Stromal cell of bone marrow (primary cell): ENCODE results near the gene VIT.

Source experiments
- DNase-seq: peaks from one replicate; pipeline ENCODE4 v3.0.0-alpha.2; 2012; ENCODE audit warnings: low read depth

Gene VIT, protein sequence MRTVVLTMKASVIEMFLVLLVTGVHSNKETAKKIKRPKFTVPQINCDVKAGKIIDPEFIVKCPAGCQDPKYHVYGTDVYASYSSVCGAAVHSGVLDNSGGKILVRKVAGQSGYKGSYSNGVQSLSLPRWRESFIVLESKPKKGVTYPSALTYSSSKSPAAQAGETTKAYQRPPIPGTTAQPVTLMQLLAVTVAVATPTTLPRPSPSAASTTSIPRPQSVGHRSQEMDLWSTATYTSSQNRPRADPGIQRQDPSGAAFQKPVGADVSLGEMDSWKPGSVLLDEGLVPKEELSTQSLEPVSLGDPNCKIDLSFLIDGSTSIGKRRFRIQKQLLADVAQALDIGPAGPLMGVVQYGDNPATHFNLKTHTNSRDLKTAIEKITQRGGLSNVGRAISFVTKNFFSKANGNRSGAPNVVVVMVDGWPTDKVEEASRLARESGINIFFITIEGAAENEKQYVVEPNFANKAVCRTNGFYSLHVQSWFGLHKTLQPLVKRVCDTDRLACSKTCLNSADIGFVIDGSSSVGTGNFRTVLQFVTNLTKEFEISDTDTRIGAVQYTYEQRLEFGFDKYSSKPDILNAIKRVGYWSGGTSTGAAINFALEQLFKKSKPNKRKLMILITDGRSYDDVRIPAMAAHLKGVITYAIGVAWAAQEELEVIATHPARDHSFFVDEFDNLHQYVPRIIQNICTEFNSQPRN

DNA sequence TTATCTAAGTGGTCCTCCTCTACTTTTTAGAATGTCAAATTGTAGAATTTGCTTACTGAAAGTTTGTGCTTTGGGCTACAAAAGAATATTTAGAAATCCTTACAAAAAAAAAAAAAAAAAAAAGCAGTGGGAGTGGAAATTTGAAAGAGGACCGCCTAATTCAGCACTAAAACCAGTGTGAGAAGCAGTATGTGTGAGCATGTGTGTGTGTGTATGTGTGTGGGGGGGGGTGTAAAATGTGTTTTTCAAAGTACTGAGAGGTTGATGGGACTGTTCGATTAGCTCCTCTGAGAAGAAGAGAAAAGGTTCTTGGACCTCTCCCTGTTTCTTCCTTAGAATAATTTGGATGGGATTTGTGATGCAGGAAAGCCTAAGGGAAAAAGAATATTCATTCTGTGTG is at the start of gene VIT:
Gene VIT (plus strand): TSS at position 175 of the 400 bp plus-strand sequence. CDS start 19,664 bp downstream, outside the sequence.
- no peak for DNase-seq

DNA sequence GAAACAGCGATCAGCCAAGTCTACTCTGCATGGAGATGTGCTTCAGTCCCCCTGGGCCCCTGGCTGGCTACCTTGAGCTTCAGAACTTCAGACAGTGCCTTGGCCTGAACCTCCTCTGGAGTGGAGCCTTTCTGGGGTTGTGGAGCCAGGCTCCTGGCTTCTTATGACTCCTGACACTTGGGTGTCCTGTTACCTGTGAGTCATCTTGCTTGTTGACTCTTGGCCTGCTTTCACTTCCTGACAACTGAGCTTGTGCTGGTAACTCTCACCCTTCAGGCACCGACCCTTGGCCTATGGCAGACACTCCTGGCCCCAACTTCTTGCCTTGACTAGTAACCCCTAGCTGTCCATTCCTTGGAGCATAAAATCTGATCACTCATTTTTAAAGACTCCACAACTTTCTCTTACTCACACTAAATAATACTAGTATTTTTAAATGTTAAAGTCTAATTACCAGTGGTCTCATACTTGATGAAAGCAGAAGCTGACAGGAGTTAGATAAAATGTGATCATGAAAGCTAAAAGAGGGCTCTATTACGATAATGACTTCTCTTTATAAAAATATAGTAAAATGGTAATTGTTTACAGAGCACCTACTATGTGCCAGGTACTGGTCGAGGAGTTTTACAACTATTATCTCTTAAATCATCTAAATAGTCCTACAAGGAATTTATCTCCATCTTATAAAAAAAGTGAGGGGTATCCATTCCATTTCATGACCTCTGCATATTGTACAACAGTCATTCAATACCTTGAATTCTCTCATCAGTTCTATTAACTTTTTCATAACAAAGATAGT is 46.3 kb upstream of the VIT start:
- peak; percentile 68 for DNase-seq

DNA sequence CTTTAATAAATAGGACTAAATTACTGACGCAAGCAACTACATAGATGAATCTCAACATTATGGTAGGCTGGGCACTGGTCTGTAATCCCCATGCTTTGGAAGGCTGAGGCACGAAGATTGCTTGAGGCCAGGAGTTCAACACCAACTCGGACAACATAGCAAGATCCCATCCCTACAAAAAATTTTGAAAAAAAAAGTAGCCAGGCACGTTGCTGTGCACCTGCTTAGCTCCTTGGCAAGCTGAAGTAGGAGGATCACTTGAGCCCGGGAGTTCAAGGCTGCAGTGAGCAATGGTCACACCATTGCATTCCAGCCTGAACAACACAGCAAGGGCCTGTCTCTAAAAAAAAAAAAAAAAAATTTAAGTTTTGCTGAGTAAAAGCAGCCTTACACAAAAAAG is 43.4 kb upstream of the VIT start:
- DNase-seq, result no peak

DNA sequence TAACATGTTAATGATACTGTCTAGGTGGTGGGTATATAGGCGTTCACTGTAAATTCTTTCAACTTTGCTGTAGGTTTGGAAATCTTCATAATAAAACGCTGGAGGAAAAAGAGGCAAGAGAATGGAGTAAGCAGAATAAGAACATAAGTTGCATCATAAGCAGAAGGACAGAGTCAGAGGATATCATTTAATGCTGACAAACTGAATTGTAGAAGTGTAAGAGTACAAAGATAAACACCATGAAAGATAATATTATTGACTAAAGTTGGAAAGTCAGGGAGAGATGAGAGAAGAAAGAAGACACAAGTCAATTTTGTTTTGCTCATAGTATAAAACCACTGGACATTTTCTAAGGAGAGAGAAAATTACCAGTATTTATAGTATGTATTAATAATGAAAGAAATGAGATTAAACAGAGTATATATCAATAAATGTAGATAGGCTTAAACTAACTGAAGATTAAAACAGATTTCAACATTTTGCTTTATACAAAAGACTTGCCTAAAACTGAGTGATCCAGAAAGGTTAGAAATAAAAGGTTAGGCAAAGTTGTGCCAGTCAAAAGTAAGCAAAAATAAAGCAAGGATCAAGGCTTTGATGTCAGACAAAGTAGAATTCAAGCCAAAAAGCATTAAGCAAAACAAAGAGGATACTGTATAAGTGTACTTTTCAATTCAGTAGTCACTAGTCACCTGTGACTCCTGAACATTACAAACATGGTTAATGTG is 42.4 kb upstream of the VIT start:
- no peak for DNase-seq

DNA sequence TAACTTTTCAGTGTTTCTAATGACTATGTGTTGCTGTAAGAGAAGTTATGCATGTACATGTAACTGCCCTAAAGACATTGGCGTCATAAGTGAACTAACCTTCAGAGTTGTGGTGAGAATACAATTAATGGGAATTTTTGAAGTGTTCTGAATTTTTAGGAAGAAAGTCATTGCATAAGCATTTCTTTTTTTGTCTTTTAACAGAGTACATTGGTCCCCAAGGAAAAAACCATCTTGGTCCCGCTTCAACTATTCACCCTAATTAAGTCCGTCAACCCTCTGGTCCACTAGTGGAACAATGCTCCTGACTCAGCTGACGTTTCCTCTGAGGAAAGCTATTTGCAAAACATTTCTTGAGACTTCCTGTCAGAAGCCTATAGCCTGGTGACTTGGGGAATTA is 41.1 kb upstream of the VIT start:
- DNase-seq, result peak; percentile 77

DNA sequence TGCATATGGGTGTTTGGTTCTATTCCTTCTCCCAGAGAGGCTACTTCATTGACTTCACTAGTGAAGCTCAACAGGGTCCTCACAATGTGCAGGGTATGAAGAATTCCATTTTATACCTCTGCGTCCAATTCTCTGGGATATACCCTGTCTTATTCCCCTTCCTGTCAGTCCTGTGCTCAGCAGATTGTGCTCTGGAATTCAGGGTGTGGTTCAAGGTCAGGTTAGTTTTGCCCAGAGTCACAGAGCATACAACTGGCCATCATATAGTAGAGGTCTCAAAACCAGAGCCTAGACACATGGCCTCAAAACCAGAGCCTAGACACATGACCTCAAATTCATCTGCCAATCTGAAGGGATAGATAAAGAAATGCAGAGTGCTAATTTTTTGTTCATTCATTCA is 38.8 kb upstream of the VIT start:
- DNase-seq, result no peak

DNA sequence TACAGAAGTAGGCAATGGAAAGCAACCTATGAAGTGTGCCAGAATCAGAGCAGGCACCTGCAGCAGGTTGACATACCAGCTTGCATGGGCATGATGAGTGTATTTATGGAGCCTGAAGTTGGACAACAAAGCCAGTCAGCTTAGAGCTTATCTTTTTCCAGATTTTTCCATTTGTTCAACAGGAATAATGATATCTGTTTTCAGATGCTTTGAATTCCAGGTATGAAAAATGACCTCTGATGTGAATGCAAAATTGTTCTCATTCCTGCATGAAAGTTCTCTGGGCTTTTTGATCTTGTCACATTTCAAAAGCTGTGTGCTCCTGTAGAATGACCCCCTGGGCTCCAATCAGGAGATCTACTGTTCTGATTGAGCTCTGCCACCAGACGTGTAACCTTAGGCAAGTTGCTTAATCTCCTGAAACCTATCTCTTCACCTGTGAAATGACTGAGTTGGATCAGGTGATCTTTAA is 38.2 kb upstream of the VIT start:
- no peak for DNase-seq

DNA sequence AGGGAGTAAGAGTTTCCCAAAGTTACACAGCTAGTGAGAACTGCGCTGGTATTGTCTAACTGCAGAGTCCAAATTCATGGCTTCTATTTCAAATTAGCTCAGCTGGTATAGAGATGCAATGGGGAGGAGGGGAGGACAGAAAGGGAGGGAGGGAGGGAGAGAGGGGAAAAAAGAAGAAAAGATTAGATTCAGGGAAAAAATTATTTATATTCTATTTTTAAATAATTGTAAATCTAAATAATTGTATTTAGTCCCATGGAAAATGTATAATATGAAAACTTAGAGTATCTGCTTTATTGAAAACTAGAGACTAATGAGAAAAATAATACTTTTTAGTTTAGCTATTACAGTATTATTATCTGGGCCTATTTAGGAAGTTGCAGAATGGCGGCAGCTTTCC is 37.3 kb upstream of the VIT start:
- no peak for DNase-seq

DNA sequence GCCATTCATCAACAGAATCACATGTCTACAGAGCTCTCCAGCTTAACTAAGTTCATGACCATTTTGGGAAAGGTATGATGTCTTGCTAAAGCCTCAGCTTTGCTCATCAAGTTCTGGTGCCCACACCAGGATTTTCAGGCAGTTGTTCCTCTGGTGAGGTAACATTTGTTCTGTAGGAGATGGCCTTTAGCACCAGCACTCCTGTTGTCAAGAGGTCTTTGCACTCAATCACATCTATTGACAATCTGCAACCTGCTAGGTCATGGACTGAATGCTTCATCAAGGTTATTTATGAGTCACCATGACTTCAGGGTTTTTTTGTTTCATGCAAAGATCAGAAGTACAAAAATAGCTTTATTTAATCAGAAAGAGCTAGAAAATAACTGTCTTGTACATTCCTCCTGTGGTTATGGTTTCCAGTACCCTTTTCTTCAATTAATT is 36.6 kb upstream of the VIT start:
- no peak for DNase-seq

DNA sequence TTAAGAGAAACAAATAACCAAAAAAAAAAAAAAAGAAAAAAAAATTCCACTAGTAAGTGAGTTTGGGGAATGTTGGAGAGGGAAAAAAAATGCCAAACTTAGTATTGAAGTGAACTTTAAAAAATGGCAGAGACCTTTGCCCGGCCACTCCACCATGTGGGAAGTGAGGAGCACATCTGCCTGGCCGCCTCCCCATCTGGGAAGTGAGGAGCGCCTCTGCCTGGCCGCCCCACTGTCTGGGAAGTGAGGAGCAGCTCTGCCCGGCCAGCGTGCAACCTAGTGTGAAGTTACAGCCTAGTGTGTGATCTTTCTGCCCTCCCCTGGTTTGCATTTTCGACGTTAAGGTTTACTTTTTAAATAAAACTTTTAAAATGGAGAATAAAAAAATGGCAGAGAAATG is 33.9 kb upstream of the VIT start:
- DNase-seq, result no peak

DNA sequence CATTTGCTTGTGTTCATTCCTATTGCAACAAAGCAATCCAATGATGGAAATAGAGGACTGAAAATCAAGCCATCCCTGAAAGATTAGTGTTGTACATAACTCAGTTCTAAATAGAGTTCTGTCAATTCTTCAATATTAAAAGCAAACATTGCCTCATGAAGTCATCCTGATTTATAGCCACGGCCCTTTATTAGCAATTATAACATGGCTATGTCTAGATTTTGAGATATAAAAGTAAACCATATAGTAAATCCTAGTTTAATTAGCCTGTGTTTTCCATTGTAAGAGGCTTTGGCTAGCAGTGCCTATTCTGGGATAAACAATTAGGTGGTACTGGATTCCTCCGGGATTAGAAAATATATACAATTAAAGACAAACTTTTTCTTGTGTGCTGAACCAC is 33.2 kb upstream of the VIT start:
- no peak for DNase-seq

DNA sequence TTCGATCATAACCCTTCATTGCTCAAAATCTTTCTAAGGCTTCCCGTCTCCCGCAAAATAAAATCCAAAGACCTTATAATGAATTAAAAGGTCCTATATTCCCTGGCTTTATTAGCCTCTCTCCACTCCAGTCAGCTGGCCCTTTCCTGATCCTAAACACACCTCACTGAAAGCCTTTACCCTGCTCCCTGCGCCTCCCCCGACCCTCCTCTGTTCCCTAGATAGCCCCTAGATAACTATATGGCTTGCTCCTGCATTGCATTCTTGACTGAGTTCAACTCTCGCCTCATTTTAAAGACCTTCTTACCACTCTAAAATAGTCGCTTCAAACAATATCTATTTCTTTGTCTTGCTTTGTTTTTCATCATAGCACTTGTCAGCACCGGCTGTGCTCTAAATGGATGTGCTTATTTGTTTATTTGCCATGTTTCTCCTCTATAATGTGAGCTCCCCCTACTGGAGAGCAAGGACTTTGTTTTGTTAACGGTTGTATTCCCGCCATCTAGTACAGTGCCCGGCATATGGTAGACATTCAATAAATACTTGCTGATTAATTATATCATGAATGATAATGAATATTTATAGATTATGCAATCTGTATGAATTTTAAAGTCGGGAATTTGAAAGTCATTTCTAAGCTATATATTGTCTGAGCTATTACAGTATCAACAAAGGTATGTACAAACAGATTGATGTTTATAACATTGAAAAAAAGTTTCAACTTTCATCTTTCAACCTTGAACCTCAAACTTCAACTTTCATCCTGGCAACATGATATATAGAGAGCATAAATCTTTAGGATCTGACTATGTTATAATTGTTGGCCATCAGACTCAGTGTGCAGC is 32.4 kb upstream of the VIT start:
- DNase-seq, result peak; percentile 66

DNA sequence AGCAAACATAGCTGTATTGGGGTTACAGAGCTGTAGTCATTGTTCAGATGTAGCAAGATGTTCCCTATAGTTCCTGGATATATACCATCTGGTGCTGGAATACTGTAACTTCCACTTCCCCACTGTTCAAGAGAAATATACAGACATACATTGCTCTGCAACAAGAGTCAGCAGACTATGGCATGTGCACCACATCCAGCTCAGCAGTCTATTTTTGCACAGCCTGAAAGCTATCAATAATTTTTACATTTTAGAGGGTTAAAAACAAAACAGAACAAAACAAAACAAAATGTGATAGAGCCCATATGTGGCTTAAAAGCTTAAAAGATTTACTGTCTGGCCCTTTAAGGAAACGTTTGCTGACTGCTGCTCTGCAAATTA is 31.8 kb upstream of the VIT start:
- no peak for DNase-seq

DNA sequence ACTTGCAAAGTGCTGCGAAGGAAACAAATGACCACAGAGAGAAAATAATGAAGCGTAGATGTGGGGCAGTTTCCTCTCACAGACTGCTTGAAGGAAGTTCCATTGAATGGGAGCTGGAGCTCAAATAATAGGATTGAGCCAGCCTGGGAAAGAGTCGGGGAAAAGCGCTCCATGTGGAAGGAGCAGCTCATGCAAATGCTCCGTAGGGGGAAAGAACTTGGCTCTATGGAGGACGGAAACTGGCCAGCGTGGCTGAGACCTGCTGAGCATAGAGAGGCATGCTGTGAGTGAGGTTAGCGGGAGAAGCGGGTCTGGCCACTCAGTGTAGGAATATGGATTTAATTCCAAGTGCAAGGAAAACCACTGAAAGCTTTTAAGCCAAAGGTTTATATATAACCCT is 28.6 kb upstream of the VIT start:
- no peak for DNase-seq

DNA sequence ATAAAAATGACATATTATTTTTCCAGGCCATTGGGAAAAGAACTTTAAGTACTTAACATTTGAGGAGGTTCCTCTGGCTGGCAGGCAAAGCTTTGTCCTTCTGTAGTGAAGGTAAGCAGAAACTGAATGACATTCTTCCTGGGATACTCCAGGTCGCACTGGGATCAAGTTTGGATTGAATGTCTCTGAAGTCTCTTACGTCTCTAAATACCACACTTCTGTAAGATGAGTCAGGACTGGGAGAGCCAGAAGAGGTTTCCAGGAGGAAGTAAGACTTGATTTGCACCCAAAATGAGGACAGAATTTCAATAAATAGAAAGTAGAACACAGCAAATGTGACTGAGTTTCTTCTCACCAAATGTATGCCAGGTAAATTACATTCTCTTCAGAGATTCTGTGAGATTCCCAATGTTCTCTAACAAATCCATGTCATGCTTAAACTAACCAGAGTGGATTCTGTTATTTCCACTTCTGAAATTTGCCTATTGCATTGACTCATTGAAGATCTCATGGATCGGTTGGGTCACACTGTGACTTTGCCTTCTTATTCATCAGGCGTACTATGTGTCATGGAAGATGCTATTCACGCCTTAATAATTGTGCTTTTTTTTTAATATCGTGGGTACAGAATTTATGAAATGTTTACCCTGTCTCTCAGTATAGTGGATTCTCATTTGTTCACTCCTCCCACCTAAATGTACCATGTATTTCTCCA is 25.5 kb upstream of the VIT start:
- DNase-seq, result no peak

DNA sequence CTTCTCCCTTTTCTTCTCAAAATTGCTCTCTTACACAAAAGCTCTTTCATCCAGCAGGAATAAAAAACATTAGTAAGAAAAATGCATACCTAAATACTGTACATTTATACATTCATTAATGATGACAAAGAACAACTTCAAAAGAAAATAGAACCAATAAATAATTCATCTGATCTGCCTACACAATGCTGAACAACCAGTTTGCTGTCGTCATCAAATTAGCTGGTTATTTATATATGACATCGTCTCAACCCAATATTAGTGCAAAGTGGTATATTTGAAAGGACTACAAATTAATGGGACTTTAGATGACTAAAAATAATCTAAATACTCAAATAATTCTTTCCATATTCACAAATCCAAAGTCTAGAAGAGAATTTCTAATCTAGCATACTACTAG is 24.8 kb upstream of the VIT start:
- no peak for DNase-seq

DNA sequence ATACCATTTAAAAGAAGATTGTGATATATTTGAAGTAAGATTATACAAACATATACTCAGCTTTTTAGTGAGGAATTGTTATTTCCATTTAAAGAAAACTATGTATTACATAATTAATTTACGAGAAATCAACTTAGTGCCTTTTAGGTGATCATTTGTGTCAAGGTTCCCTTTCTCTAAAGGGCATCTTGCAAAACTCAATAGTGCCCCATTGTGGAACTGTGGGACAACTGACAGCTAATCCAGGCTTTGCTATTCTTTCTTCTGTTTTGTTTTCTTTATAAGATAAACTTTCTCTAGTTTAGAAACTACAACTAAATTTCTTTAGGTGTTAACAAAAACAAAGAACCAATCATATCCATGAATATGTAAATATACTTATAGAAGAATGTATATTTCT is 24.3 kb upstream of the VIT start:
- no peak for DNase-seq

DNA sequence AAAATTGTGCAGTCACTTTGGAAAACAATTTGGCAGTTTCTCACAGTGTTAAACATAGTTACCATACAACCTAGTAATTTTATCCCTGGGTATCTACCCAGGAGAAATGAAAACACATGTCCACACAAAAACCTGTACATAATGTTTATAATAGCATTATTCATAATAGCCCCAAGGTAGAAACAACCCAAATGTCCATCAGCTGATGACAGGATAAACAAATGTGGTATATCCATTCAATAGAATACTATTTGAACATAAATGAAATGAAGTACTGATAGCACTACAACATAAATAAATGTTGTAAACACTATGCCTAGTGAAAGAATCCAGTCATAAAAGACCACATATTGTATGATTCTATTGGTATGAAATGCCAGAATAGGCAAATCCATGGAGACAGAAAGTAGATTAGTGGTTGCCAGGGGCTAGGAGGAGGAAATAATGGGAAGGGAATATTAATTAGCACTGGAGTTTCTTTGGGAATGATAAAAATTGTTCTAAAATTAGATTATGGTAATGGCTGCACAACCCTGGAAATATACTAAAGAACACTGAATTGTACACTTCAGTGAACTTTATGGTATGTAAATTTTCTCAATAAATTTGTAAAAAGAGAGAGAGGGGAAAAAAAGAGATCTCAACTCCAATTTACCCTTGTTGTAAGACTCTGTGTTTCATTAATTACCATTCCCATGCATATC is 20.8 kb upstream of the VIT start:
- DNase-seq, result no peak

DNA sequence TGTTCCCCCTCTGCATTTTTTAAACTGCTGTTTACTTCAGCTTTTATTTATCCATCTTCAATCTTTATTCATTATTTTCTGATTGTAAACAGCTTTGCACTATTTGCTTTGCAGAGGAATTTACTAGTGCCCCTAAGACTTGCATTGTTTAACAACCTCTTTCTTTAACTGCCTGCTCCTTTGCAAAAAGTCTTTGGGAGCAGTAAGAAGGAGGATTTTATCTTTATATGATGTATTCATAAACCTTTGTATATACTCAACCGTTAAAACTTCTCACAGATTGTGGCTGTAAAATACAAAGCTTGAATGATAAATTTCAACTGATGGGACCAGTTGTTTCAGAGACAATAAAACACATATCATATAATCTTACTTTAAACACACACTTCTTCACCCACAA is 20.1 kb upstream of the VIT start:
- DNase-seq, result no peak

DNA sequence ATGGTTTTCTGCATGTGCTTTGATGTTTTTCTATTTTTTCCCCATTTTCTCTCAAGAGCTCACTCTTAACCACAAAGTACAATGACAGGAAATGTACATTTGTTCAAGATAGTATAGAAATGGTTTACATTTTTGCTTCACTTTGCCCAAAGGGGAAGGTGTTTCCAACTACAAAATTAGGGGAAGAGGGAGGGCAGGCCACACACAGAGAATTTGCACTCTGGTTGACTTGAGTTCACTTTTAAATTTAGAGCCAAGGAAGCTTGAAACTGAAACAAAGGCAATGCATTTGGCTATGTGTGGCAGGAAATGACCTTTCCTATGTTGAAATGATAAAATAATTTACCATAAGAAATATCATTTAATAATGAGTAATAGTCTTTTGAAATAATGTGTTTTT is 19.1 kb upstream of the VIT start:
- no peak for DNase-seq
